GM19099 (cell line): ENCODE measurements around the gene MGAT5B.

Experiments used
- POLR2A ChIP-seq: IDR thresholded peaks from 3 replicates; pipeline ENCODE4 v1.6.1; 2011; ENCODE audit warnings: low read depth; ENCODE audit not compliant: insufficient read length; ENCODE audit errors: extremely low read depth

MGAT5B gene

GRCh38 chr17:76883744-76884525 is 15.7 kb downstream of the MGAT5B start:
- TF ChIP-seq POLR2A: no peak

- TF ChIP-seq POLR2A: no peak
Measured at GRCh38 chr17:76884995-76885893, 17.0 kb downstream of the MGAT5B start.

GRCh38 chr17:76885894-76886290 is 17.7 kb downstream of the MGAT5B start:
- no peak for TF ChIP-seq POLR2A

GRCh38 chr17:76886395-76886794 is 18.2 kb downstream of the MGAT5B start:
- no peak for TF ChIP-seq POLR2A

GRCh38 chr17:76887802-76888201 is 19.6 kb downstream of the MGAT5B start:
- TF ChIP-seq POLR2A: no peak

GRCh38 chr17:76888661-76889060 is 20.5 kb downstream of the MGAT5B start:
- no peak for TF ChIP-seq POLR2A

- TF ChIP-seq POLR2A: no peak
Measured at GRCh38 chr17:76889323-76889722, 21.1 kb downstream of the MGAT5B start.

GRCh38 chr17:76892329-76892728 is 24.1 kb downstream of the MGAT5B start:
- no peak for TF ChIP-seq POLR2A

GRCh38 chr17:76893623-76894334 is 25.6 kb downstream of the MGAT5B start:
- no peak for TF ChIP-seq POLR2A

- no peak for TF ChIP-seq POLR2A
Measured at GRCh38 chr17:76894842-76895241, 26.6 kb downstream of the MGAT5B start.

GRCh38 chr17:76897023-76897422 is 28.8 kb downstream of the MGAT5B start:
- TF ChIP-seq POLR2A: no peak

GRCh38 chr17:76899414-76899813 is 31.2 kb downstream of the MGAT5B start:
- TF ChIP-seq POLR2A: no peak

- TF ChIP-seq POLR2A: no peak
Measured at GRCh38 chr17:76900723-76901122, 32.5 kb downstream of the MGAT5B start.

GRCh38 chr17:76901542-76902197 is 33.5 kb downstream of the MGAT5B start:
- TF ChIP-seq POLR2A: no peak

- no peak for TF ChIP-seq POLR2A
Measured at GRCh38 chr17:76902476-76902875, 34.3 kb downstream of the MGAT5B start.
